Pons (tissue), 1 donor: ENCODE measurements around the gene SLC5A11.
"Not testable (repeated sequence)": the region's sequence is repeated elsewhere in the genome, so short reads cannot be mapped to it uniquely, and the experiment has no call there.

Experiments
- DNase-seq: peaks from one replicate; pipeline ENCODE4 v3.0.0-alpha.2; 2016; ENCODE audit warnings: low spot score

Gene SLC5A11

GRCh38 chr16:24834459-24835335, 11.1 kb upstream of the SLC5A11 start:
- DNase-seq, result peak; percentile 85

- no peak for DNase-seq
These were observed 8.9 kb upstream of the SLC5A11 start for GRCh38 chr16:24836836-24837235.

- DNase-seq, result no peak
These were observed 7.8 kb upstream of the SLC5A11 start for GRCh38 chr16:24837969-24838368.

GRCh38 chr16:24838554-24839266, 7.1 kb upstream of the SLC5A11 start:
- peak; percentile 97 for DNase-seq

- no peak for DNase-seq
These were observed 6.3 kb upstream of the SLC5A11 start for GRCh38 chr16:24839347-24839972.

- DNase-seq, result no peak
These were observed 4.5 kb upstream of the SLC5A11 start for GRCh38 chr16:24841291-24841690.

GRCh38 chr16:24844101-24845030, 1.4 kb upstream of the SLC5A11 start:
- no peak for DNase-seq

GRCh38 chr16:24845031-24845365, 765 bp upstream of the SLC5A11 start:
- DNase-seq, result not testable (repeated sequence)

- DNase-seq, result no peak
These were observed 990 bp downstream of the SLC5A11 start for GRCh38 chr16:24846548-24847357.

GRCh38 chr16:24847358-24847664, 1.5 kb downstream of the SLC5A11 start:
- no peak for DNase-seq

GRCh38 chr16:24848065-24848464, 2.3 kb downstream of the SLC5A11 start:
- DNase-seq, result no peak

- DNase-seq, result no peak
These were observed 3.9 kb downstream of the SLC5A11 start for GRCh38 chr16:24849641-24850040.

- no peak for DNase-seq
These were observed 4.7 kb downstream of the SLC5A11 start for GRCh38 chr16:24850289-24850938.

GRCh38 chr16:24851700-24852099, 5.9 kb downstream of the SLC5A11 start:
- DNase-seq, result no peak

GRCh38 chr16:24852281-24852721, 6.5 kb downstream of the SLC5A11 start:
- peak; percentile 81 for DNase-seq

GRCh38 chr16:24853169-24853824, 7.5 kb downstream of the SLC5A11 start:
- no peak for DNase-seq

GRCh38 chr16:24853830-24854229, 8.1 kb downstream of the SLC5A11 start:
- peak; percentile 96 for DNase-seq

- no peak for DNase-seq
These were observed 8.9 kb downstream of the SLC5A11 start for GRCh38 chr16:24854607-24855171.

- no peak for DNase-seq
These were observed 9.9 kb downstream of the SLC5A11 start for GRCh38 chr16:24855678-24856077.

GRCh38 chr16:24856871-24857270, 11.1 kb downstream of the SLC5A11 start:
- not testable (repeated sequence) for DNase-seq
